ENCODE results near the gene TKTL1.
"Not testable (repeated sequence)": the region's sequence is repeated elsewhere in the genome, so short reads cannot be mapped to it uniquely, and the experiment has no call there.

The TKTL1 gene

DNA sequence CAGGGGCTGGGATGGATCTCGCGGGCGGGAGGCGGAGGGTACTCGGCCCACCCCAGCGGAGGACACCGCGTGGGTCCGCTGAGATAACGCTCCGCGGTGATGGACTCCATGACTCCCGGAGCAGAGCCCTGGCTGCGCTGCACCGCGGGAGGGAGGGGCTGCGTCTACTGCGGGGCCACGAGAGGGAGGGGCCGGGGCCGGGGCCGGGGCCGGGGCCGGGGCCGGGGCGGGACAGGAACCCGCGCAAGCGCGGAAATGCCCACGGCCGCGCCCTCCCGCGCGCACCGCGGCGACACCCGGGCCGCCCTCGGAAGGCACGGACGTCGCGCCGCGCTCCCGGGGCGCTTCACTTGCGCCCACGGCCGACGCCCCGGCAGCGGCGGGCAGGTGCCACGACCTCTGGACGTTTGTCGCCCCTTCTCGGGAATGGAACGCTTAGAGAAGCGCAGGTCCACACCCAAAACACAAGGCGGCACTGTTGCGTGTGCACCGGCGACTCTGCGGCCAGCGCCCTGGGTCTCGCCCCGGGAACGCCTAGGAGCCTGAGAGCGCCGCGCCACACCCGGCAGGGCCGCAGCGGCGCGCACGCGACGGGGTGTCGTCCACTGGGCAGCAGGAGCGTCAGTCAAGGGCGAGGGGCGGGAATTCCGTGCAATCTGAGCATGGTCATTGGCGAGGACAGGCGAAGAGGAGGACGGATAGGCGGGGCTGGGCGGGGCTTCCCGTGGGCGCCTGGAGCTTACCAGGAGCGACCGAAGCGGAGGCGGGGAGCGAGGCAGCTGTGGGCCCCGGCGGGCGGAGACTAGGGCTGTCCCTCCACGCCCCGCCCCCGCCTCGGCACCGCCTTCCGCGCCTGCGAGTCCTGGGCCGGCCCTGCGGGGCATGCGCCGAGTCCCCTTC is 46.1 kb downstream of the TKTL1 start:
- in situ Hi-C loops (cut with HindIII; ENCODE audit: low sequenced_read_pairs) = not testable (repeated sequence)

DNA sequence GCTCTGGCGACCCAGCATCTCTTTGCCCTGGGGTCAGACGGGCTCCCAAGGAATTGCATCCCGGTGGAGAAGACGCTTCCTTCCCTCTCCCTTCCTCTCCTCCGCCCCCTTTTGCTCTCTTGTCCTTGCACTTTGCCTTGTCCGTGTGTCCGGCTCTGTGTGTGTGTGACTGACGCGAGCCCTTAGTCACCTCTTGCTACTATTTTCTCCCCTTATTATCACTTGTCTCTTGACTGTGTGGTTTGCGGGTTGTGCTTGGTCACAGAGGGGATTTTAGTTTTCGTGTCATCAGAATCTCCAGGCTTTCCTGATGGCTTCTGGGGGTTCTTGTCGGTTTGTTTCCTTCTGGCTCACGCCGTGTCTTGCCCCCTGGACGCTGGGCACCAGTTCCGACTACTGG is 47.5 kb downstream of the TKTL1 start:
- in situ Hi-C loops (cut with HindIII; ENCODE audit: low sequenced_read_pairs) = not testable (repeated sequence)

DNA sequence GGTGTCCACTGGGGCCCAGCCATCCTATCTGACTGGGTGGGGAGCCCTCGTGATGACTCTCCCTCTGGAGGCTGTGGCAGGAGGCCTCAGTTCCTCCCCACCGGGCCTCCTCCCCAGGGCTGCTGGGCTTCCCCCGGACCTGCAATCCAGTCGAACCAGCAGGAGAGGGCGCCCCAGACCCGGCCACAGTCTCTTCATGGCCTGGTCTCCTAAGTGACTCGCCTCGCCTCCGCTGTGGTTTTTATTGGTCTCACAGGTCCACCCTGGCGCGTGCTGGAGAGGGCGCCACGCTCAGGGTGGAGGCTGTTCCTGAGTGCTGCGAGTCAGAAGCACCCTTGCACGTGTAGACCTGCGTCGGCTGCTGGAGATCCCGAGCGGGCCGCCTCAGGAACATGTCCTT is 48.0 kb downstream of the TKTL1 start:
- in situ Hi-C loops (cut with HindIII; ENCODE audit: low sequenced_read_pairs) = not testable (repeated sequence)

DNA sequence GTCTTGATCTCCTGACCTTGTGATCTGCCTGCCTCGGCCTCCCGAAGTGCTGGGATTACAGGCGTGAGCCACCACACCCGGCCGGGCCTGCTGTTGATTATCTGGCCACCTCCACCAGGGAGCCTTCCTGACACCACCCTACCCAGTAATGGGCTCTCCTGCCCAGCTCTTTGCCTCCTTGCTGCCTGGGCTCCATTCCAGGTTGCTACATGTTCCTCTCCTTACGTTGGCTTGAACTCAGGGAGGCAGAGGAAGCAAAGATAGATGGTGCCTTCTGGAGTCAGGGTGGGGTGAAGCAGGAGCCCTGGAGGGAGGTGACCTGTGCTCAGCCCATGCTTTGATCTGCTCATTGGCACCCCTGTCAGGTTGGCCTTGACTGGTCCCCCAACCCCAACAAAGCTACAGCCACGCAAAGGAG is 52.5 kb downstream of the TKTL1 start:
- in situ Hi-C loops (cut with HindIII; ENCODE audit: low sequenced_read_pairs) = no loop called here

DNA sequence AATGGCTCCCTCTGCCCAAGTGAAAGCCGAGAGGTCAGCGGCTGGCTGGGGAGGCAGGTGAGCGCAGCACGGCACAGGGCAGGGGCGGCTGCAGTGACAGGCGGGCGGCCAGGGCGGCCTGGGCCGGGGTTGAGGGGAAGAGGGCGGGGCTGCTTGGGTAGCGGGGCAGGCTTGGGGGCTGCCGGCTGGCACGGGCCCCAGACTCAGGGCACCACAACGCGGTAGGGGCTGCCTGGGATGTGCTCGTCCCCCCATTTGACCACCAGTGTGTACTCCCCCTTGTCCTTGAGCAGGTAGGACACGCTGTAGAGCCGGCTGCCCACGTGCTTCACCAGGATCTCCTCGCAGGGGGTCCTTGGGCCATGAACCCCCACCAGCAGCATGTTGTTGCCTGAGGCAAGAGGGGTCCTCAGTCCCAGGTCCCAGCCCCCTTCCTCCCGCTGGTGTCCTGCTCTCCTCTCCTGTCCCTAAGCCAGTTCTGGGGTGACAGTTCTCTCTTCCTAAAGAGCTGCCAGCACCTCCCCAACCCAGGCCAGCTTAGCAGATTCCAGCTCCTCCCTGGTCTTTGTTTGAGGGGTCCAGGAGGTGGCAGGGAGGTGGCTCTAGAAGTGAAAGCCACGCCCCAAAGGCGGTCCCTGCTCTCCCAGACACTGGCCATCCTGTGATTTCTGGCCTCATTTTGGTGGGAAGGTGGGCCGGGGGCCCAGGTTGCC is 53.2 kb downstream of the TKTL1 start:
- in situ Hi-C loops (cut with HindIII; ENCODE audit: low sequenced_read_pairs) = no loop called here

DNA sequence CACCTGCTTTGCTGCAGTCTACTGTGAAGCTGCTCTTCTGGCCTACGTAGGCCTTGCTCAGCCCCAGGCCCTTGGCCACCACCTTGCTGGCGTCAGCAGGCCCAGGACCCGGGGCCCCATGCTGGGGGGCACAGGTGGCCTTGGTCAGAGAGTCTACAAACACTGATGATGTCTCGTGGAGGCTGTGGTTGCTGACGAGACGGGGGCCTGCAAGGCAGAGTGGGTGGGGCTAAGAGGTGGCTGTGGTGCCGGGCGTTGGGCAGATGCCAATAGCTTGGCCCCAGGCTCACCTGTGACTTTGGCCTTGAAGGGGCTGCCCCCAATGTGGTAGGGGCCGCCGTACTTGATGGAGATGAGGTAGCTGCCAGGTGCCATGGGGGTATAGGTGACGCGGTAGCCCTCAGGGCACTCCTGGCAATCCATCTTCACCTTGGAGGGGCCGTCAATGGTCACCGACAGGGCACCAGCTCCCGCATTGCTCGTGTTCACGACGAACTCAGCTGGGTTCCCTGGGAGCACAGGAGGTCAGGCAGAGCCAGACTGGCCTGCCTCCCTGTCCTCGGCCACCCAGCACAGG is 53.9 kb downstream of the TKTL1 start:
- in situ Hi-C loops (cut with HindIII; ENCODE audit: low sequenced_read_pairs) = no loop called here

DNA sequence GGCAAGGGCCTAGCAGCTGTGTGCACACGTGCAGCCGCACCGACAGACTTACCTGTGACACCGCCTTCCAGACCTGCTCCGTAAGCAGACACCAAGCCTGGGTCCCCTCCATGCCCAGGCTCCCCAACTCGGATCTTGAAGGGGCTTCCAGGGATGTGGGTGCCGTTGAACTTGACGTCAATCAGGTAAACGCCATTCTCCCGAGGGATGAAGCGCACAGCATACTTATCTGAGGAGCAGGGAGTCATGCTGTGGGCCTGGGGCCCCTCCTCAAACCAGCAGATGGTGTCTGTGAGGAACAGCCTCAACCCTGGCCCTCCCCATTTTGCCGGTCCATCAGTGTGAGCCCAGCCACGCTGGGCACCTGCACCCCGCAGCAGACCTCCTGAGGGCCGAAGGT is 54.4 kb downstream of the TKTL1 start:
- in situ Hi-C loops (cut with HindIII; ENCODE audit: low sequenced_read_pairs) = no loop called here

DNA sequence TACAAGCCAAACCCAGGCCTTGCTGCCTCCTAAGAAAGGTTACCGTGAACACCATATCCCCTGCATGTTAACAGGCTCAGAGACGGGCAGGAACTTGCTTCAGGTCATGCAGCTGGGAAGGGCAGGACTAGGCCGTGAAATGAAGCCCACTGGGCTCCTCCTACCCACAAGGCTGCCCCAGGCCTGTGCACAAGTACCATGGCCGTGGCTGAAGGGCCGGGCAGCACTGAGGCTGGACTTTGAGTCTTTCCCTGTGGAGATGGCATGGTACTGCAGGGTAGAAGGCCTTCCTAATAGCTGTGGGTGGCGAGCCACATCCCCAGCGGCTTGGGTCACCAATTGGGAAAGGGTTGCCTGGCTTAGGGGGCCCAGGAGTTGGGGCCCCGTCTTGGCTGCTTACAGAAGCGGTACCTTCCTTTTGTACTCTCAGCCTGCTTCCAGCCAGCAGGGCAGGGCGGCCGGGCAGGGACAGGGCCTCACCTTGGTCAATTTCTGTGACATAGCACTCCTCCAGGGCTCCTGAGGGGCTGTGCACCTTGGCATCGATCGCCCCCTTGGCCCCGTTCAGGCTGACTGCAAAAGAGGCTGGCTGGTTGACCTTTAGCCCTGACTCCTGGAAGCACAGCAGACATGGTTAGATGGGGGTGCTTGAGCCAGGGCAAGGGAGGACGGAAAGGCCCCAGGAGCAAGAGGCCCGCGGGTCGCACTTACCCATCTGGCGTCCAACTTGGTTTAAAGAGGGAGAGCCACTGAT is 55.0 kb downstream of the TKTL1 start:
- in situ Hi-C loops (cut with HindIII; ENCODE audit: low sequenced_read_pairs) = no loop called here

DNA sequence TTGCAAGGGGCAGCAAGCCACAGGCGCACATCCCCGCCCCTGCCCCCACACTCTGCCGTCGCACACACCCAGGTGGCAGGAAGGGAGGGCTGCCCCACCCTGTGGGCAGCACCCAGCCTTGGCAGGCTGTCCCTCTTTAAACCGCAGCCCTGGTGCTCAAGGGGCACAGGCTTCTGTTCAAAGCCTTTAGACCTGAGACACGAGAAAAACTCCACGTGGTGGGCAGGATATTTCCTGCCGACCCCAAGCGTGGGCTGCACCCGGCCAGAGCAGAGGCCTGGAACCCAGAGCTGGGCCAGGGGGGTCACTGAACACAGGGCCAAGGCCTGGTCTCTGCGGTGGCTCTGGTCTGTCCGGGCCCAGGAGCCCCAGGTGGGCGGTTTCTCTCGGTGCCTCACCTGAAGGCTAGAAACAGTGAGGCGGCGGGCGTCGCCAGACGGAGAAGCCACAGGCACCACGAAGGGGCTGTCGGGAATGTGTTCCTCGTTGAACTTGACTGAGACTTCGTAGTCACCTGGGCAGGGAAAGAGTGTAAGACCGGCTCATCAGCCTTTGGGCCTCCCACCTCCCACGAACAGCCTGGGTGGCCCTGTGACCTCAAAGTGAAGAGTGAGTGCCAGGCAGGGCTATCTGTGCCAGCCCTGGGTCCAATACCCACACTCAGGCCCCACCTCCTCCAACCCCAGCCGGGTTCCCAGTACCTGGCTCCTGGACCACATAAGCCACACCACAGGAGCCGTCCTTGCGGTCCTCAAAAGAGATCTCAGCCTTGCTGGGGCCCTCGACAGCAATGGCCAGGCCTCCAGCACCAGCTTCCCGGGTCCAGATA is 55.8 kb downstream of the TKTL1 start:
- in situ Hi-C loops (cut with HindIII; ENCODE audit: low sequenced_read_pairs) = no loop called here

DNA sequence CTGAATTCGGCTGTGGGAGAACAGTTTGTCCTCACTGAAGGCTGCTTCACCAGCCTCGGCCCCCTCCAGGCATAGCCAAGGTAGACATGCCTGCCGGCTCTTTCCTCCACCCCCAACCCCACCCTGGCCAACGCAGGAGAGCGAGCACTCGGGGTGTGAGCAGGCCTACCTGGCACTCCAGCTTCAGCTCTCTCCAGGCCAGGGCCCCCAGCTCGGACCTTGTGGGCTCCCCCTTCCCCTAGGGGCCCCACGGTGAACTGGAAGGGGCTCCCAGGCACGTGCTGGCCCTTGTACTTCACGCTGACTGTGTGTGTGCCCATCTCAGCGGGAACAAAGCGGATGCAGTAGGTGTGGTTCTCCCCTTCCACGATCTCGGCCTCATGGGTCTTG is 56.4 kb downstream of the TKTL1 start:
- in situ Hi-C loops (cut with HindIII; ENCODE audit: low sequenced_read_pairs) = no loop called here

DNA sequence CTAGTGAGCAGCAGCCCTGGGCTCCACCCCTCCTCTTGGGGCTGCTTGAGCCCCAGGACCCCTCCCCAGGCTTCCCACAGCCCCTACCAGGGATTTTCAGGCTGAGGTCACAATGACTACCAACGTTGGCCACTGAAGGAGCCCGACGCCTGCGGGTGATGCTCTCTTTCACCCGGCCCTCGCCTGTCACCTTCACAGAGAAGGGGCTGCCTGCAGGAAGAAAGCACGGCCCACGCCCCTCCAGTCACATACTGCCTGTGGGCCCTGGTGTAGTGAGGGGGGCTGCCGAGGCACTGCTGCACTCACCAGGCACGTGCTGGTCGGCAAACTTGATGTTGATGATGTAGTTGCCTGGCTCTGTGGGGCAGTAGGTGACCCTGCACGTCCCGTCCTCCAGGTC is 56.9 kb downstream of the TKTL1 start:
- in situ Hi-C loops (cut with HindIII; ENCODE audit: low sequenced_read_pairs) = no loop called here

DNA sequence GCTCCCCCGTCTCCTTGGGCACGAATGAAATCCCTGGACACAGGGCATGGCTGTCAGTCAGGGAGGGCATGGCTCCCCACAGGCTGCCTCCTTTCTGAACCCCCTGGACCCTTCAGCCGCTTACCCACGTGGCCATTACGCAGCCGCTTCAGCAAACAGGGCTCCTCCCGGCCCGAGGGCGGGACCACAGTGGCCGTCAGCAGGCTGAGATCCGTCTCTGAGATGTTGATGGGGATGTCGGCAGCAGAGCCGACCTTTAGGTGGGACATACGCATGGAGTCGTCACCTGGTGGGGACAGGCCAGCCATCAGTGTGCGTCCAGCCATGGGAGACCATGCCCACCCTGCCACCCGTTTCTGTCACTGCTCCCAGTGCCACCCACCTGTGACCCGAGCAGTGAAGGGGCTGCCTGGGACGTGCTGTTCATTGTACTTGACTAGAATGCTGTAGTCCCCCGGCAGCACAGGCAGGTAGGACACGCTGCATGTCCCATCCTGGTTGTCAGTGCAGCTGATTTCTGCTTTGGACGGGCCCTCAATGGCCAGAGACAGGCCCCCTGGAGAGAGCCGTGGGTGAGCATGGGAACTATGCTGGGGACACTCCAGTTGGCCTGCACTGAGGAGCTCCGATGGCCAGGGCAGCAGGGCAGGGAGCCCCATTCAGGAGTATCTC is 57.7 kb downstream of the TKTL1 start:
- in situ Hi-C loops (cut with HindIII; ENCODE audit: low sequenced_read_pairs) = no loop called here

DNA sequence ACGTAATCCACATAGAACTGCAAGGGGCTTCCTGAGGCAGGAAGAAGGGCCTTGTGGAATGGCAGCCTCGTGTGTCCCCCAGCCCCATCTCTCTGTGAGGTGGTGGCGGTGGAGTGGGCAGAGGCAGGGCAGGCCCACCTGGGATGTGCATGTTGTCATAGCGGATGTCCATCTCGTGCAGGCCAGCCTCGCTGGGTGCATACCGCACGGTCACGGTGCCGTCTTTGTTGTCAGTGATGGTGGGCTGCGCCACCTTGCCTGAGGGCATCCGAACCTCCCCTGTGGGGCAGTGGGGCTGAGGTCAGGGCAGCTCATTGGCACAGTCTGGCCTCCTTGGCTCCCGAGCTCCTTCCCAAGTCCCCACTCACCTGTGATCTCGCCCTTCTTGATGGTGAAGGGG is 58.4 kb downstream of the TKTL1 start:
- in situ Hi-C loops (cut with HindIII; ENCODE audit: low sequenced_read_pairs) = no loop called here

DNA sequence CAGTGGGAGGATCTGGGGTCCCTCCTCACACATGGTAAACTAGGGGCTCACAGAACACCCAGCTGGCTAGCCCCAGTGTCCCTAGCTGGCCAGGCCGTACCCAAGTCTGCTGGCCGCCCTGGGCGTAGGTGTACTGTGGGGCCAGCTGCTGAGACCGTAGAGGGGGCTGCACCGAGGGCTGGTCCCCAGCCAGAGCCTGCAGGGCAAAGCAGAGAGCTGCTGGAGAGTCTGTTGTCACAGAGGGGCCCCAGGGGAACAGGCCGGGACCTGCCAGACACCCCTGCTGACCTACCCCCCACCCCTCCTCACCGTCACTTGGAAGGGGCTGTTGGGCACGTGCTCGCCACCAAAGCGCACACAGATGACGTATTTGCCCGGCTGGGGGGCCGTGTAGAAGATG is 58.9 kb downstream of the TKTL1 start:
- in situ Hi-C loops (cut with HindIII; ENCODE audit: low sequenced_read_pairs) = no loop called here

DNA sequence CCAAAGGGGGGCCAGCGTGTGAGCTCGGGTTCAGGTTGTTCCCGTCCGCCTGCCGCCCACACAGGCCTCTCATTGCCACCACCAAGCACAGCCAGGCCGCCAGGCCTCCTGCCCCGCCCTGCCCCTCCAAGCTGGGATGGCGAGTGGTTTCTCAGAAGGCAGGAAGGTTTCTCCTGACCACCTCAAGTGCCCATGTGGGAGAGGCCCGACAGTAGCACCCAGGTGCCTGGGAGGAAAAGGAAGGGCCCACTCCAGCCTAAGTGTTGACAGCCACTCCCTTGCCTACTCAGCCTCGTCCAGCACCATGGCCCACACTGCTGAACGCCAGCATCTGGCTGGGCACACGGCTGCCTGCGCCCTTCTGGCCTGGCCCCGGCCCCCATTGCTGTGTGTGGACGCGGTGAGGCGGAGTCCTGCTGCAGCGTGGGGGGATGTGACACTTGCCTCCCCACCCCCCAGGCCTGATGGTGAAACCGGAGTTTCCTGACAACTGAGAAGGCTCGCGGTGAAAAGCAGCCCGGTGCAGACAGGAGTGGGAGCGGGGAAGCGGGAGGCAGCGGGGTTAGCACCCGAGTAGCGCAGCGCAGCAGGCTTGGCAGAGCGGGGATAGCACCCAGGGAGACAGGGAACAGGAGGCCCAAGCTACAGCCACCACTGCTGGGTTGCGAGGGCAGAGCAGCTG is 59.6 kb downstream of the TKTL1 start:
- in situ Hi-C loops (cut with HindIII; ENCODE audit: low sequenced_read_pairs) = no loop called here

DNA sequence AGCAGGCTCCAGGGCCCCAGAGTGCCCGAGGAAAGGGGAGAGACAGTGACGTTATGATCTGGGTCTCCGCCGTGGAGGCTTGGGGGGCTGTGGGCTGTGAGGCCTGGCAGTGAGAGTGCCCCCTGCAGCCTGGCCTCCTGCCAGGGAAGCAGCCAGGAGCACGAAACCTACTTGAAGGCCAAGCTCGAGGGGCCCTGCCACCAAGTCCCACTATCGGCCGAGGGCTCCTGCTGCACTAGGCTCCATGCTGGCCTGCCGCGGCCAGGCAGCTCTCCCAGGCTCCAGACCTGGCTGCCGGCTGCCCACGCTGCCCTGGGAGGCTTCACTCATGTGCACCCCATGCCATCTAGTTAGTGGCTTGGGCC is 60.2 kb downstream of the TKTL1 start:
- in situ Hi-C loops (cut with HindIII; ENCODE audit: low sequenced_read_pairs) = no loop called here

DNA sequence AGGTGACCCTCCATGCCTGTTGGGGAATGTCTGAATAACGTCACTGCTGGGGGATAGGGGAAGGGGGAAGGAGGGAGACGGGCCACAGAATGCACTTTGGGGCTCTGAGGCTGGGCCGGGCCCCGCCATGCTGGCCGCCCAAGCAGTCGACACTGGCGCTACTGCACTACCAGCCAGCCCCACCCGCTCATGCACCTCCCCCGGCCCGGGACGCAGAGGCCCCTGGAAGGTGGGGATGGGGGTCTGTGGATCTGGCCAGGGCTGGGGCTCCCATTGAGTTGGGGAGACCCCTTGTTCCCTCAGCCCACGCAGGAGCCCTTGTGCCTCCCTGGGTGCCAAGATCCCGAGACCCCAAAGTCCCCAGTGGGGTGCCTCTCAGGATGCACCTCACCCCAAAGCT is 61.0 kb downstream of the TKTL1 start:
- in situ Hi-C loops (cut with HindIII; ENCODE audit: low sequenced_read_pairs) = no loop called here

DNA sequence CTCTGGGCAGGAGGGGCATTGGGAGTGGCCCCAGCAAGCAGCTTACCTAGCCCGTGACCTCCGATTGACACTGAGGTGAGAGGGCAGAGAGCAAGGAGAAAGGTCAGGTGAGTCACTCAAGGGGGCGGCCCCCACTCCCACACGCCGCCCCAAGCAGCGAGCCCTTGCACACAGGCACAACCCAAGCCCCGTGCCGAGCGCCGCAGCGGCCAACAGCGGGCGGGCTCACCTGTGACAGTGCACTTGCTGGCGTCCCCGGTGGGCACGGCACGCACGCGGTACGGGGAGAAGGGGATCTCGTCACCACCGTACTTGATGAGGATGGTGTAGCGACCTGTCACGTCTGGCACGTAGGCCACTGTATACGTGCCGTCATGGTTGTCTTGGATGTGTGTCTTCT is 61.6 kb downstream of the TKTL1 start:
- in situ Hi-C loops (cut with HindIII; ENCODE audit: low sequenced_read_pairs) = no loop called here

DNA sequence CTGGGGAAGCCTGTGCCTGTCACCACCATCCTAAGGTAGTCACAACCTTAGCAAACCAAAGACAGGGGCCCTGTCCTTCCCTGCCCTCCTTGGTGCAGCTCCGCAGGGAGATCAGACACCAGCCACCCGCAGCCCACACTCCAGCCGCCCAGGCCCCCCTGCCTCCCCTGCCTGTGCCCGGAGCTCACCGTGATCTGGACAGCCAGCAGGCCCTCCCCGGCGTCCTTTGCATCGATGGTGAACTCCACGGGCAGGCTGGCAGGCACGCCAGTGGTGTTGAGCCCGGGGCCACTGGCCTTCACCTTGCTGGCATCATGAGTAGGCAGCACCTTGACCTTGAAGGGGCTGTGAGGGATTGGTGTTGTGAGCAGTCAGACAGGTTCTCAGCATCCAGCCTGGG is 62.4 kb downstream of the TKTL1 start:
- in situ Hi-C loops (cut with HindIII; ENCODE audit: low sequenced_read_pairs) = no loop called here
